H1 (cell line): ENCODE measurements around the gene MACF1. TPM values are rescaled to one million over a fixed set of nuclear protein-coding genes. Genes with fewer than 3 reads are reported as not detected.

Experiments
- ASH2L ChIP-seq: fragments of 200-600, 300-600 bp; sonication (generic); IDR thresholded peaks from one replicate; pipeline ENCODE4 v1.7.1; 2017; ENCODE audit warnings: low read length
- CHD7 ChIP-seq: fragments of 300-600 bp; sonication (generic); IDR thresholded peaks from 2 replicates; pipeline ENCODE4 v1.7.1; 2012; ENCODE audit warnings: low read length, moderate library complexity, mild to moderate bottlenecking, inconsistent platforms; ENCODE audit not compliant: insufficient replicate concordance
- HDAC6 ChIP-seq: IDR thresholded peaks from one replicate; pipeline ENCODE4 v1.7.1; 2012; ENCODE audit warnings: low read depth, mild to moderate bottlenecking, inconsistent platforms, low read length, moderate library complexity
- MAX ChIP-seq: IDR thresholded peaks from 2 replicates; pipeline ENCODE4 v1.6.1; 2012; ENCODE audit warnings: inconsistent platforms
- NRF1 ChIP-seq: IDR thresholded peaks from 2 replicates; pipeline ENCODE4 v1.6.1; 2011; ENCODE audit warnings: mild to moderate bottlenecking, low read depth, low read length, improper control_type of control experiment
- POLR2AphosphoS5 ChIP-seq: IDR thresholded peaks from 2 replicates; pipeline ENCODE4 v1.6.1; 2011; ENCODE audit warnings: low read depth, low read length
- TEAD4 ChIP-seq: IDR thresholded peaks from 2 replicates; pipeline ENCODE4 v1.6.1; 2012; ENCODE audit warnings: low read depth, low read length, inconsistent platforms, mixed read lengths
- polyA plus RNA-seq, 7 experiments: library from polyadenylated mRNA; depleted of rRNA in 3 of 7; stranded (reverse) in 5 of 7; unstranded in 2 of 7; fragments of >200 nt in 5 of 7; fragments of 200-250 nt in 2 of 7; gene quantifications; 1 replicate in 5 of 7; 2 replicates in 1 of 7; 4 replicates in 1 of 7; pipeline versions ENCODE4 v1.2.1 to v1.2.3, GENCODE V29; 2011 to 2013; ENCODE audit warnings: missing spikeins in 2 of 7, mixed read lengths in 2 of 7
- total RNA-seq: library from RNA; stranded (reverse); fragmentation: NEBNext Ultra II Directional; extraction: Animal tissue kit (Norgen Biotek cat#: 25700); gene quantifications from 2 replicates; pipeline ENCODE4 v1.2.1, GENCODE V29; 2021

Gene MACF1
- total and polyA plus RNA-seq, 2 of the 8 experiments (the other 6 are each of a cell fraction or from before 2014, with no cell fraction given) = 59.8 to 285 TPM

- TF ChIP-seq CHD7 (no peak), TEAD4 (no peak), MAX (no peak), NRF1 (no peak), HDAC6 (no peak), POLR2AphosphoS5 (no peak), ASH2L (no peak)
Observed at GRCh38 chr1:39163469-39163868, 41.0 kb upstream of the MACF1 start (continued).
